ENCODE data around the gene PTAR1.

DNA sequence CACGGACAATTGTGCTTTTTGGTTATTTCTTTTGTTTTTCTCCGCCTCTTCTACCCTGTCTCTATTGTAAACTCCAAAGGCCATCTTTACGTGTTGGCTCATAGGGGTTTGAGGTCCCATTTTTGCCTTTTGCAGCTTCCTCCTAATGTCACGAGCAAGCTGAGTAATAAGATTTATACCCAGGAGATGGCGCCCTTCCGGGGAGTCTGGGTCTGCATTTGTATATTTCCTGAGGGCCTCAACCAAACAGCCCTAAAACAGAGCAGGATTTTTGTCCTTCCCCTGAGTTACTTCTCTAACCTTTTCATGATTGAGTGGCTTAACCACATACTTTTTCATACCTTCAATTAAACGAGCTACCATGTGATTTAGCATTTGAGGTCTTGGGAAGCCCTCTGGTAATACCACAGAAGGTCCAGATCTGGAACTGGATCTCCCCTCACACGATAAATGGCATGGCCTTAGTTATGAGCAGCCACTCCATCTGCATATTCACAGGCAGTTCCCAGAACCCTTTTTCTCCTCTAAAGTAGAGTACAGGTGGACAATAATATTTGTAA is 49.6 kb upstream of the PTAR1 start:
- TF ChIP-seq POLR2A (IDR thresholded peaks at IDR 0.05; ENCODE audit: extremely low read depth, insufficient read length) (no peak), MYC (IDR thresholded peaks at IDR 0.05; ENCODE audit: low read depth, low read length) (no peak), CTCF (IDR thresholded peaks at IDR 0.05; ENCODE audit: low read depth, low read length) (no peak)
